SU-DHL-6 (cell line): ENCODE data around the gene KLF3.

Experiments
- H2AFZ ChIP-seq: fragments of 200-600 bp; sonication (generic); 2 replicates; pipeline ENCODE4 v1.6.1; 2014; ENCODE audit warnings: low read depth, mild to moderate bottlenecking, moderate library complexity, mixed read lengths, antibody characterized with exemption, low read length; ENCODE audit not compliant: severe bottlenecking
- H3F3A ChIP-seq: fragments of 200-600 bp; shearing (Covaris generic); 2 replicates; pipeline ENCODE4 v1.6.0; 2016; ENCODE audit warnings: antibody characterized with exemption, mild to moderate bottlenecking; ENCODE audit not compliant: insufficient read depth
- H3K27ac ChIP-seq: fragments of 200-600 bp; sonication (generic); 2 replicates; pipeline ENCODE4 v1.5.1; 2016; ENCODE audit warnings: low read depth, mild to moderate bottlenecking, low read length, moderate library complexity, mixed read lengths
- H3K27me3 ChIP-seq: fragments of 200-600 bp; sonication (generic), shearing (Covaris generic); 2 replicates; pipeline ENCODE4 v1.6.0; 2014; ENCODE audit warnings: mild to moderate bottlenecking, low read length
- H3K36me3 ChIP-seq: fragments of 200-600 bp; sonication (generic); 2 replicates; pipeline ENCODE4 v1.6.1; 2014; ENCODE audit warnings: mild to moderate bottlenecking, low read length, mixed read lengths
- H3K4me2 ChIP-seq: fragments of 300-600, 200-600 bp; shearing (Covaris generic), sonication (generic); 2 replicates; pipeline ENCODE4 v1.6.0; 2014; ENCODE audit warnings: low read length, low read depth, mild to moderate bottlenecking; ENCODE audit not compliant: poor library complexity, severe bottlenecking
- H3K4me3 ChIP-seq: fragments of 200-600 bp; sonication (generic); 2 replicates; pipeline ENCODE4 v1.5.1; 2014; ENCODE audit warnings: antibody characterized with exemption, low read length, mild to moderate bottlenecking, mixed read lengths; ENCODE audit not compliant: insufficient read depth, poor library complexity, severe bottlenecking
- H3K79me2 ChIP-seq: fragments of 200-600 bp; sonication (generic); 2 replicates; pipeline ENCODE4 v1.6.1; 2014; ENCODE audit warnings: mild to moderate bottlenecking, low read length, moderate library complexity; ENCODE audit not compliant: insufficient read depth
- H3K9ac ChIP-seq: fragments of 200-600 bp; sonication (generic); 2 replicates; pipeline ENCODE4 v1.7.0; 2014; ENCODE audit warnings: mild to moderate bottlenecking, low read length
- H3K9me2 ChIP-seq: fragments of 200-600 bp; sonication (generic); replicated peaks from 2 replicates; pipeline ENCODE4 v1.6.1; 2014; ENCODE audit warnings: low read length; ENCODE audit not compliant: insufficient read depth
- H3K9me3 ChIP-seq: fragments of 200-600 bp; sonication (generic); 2 replicates; pipeline ENCODE4 v1.6.1; 2014; ENCODE audit warnings: low read length, mixed read lengths; ENCODE audit not compliant: insufficient read depth
- H4K20me1 ChIP-seq: fragments of 200-600 bp; sonication (generic); 2 replicates; pipeline ENCODE4 v1.6.1; 2014; ENCODE audit warnings: low read depth, mild to moderate bottlenecking, antibody characterized with exemption, low read length, moderate library complexity, mixed read lengths
- CTCF ChIP-seq: fragments of 200-600 bp; sonication (generic); IDR thresholded peaks from one replicate; pipeline ENCODE4 v1.5.1; 2017; ENCODE audit warnings: antibody characterized with exemption, mild to moderate bottlenecking, low read length, moderate library complexity; ENCODE audit not compliant: insufficient read depth, poor library complexity, severe bottlenecking
- EZH2phosphoT487 ChIP-seq: fragments of 200-600 bp; sonication (generic), shearing (Covaris generic); conservative IDR thresholded peaks from 2 replicates; pipeline ENCODE4 v1.6.1; 2018; ENCODE audit warnings: mild to moderate bottlenecking, antibody characterized with exemption, low read length, moderate library complexity, mixed read lengths

The KLF3 gene

GRCh38 chr4:38672397-38673129 lies 8.6 kb downstream of the KLF3 start:
- no peaks in the 10 kb centered on the region for H3K36me3 ChIP-seq
- H3K27me3 ChIP-seq, result no peaks in the 10 kb centered on the region
- no peak overlapping the region for H3K4me2 ChIP-seq
- H2AFZ ChIP-seq, result no peak overlapping the region
- no peaks in the 10 kb centered on the region for H3F3A ChIP-seq
- H3K27ac ChIP-seq, result no peak overlapping the region
- H4K20me1 ChIP-seq, result no peaks in the 10 kb centered on the region
- no peak for TF ChIP-seq CTCF
- TF ChIP-seq EZH2phosphoT487, result no peak
- no peaks in the 10 kb centered on the region for H3K79me2 ChIP-seq
- H3K9me3 ChIP-seq, result no peaks in the 10 kb centered on the region
- no peak overlapping the region for H3K4me3 ChIP-seq
- H3K9ac ChIP-seq, result no peak overlapping the region
- no peaks in the 10 kb centered on the region for H3K9me2 ChIP-seq

DNA sequence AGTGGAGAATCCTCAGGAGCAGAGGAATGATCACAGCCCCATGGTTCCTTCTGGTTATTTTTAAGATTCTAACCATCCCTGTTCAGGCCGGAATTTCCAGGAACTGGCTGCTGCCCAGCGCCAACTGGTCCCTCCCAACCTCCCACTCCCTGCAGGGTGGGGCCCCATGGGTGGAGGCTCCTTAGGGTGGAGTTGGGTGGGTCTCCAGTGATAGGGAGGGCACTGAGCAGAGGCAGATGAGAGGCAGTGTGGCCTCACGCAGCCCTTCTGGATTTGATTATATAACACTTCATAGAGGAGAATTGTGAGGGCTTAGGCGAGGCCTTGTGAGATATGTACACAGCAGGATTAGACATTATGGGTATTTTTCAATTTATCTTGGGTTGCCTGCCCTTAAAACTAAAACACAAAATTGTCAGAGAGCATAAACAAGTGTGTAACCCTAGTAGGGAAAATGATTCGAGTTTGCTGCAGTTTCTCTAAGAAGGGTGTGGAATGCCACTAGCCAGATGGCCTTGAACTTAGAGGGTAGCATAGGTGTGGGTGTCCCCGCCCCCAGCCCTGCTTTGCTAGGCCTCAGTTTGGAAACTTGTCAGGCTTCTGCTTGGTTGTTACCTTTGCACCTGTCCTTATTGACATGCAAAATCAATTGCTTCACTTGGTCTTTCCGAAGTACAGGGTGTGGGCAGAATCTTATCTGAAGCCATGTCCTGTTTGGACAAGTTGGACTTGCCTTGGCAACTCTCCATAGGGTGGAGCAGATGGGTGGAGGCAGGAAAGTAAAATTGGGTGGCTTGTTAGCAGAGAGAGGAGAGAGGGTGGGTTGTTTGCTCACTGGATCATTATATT lies 9.4 kb downstream of the KLF3 start:
- H3K4me2 ChIP-seq, result no peak overlapping the region
- no peak overlapping the region for H3K27ac ChIP-seq
- H3K4me3 ChIP-seq, result no peak overlapping the region
- no peaks in the 10 kb centered on the region for H3K9me3 ChIP-seq
- H3K27me3 ChIP-seq, result no peaks in the 10 kb centered on the region
- no peaks in the 10 kb centered on the region for H4K20me1 ChIP-seq
- no peak overlapping the region for H2AFZ ChIP-seq
- H3K79me2 ChIP-seq, result no peaks in the 10 kb centered on the region
- no peaks in the 10 kb centered on the region for H3K9me2 ChIP-seq
- H3K9ac ChIP-seq, result no peak overlapping the region
- H3K36me3 ChIP-seq, result no peaks in the 10 kb centered on the region
- no peak for TF ChIP-seq EZH2phosphoT487
- TF ChIP-seq CTCF, result no peak
- H3F3A ChIP-seq, result no peaks in the 10 kb centered on the region

DNA sequence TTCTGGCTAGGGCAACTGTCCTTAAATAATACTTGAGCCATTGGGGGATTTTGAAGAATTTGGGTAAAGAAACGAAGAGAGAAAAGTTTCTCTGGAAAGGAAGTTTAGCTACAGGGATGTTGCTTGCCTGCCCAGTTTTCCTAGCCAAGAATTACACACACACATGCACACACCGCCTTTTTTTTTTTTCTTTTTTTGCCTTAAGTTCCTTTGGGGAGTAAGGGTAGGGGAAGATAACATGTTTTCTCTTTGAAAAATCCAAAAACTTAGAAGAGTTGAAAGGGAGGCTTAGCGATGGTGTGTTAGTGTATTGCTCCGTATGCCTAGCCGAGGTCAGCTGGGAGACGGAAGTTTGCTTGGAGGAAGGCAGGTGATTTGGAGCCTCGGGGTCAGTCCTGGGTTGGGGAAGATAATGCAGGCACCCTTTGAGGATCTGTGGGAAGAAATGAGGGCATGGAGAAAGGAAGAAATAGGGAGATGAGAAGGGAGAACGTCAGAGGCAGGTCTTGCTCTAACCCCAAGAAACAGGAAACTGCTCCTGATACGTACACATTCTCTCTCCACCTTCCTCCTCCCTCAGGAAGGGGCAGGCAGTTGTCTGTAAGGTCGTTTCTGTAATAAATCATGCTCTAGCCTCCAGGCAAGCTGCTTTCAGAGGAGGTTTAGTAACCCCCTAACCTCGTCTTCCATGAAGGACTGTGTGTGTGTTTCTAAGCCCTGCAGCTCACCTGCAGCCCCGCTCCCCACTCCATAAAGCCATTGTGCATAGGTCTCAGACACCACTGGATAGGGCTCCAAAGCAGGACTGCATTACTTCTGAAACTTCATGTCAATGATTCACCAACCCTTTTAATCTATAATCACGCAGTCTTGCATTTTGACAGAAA lies 10.5 kb downstream of the KLF3 start:
- H3K27me3 ChIP-seq, result no peaks in the 10 kb centered on the region
- no peaks in the 10 kb centered on the region for H3K9me3 ChIP-seq
- no peak for TF ChIP-seq EZH2phosphoT487
- no peak for TF ChIP-seq CTCF
- H3K36me3 ChIP-seq, result no peaks in the 10 kb centered on the region
- H3K4me2 ChIP-seq, result no peak overlapping the region
- no peak overlapping the region for H3K9ac ChIP-seq
- no peak overlapping the region for H3K4me3 ChIP-seq
- H3K79me2 ChIP-seq, result no peaks in the 10 kb centered on the region
- no peak overlapping the region for H2AFZ ChIP-seq
- H3K9me2 ChIP-seq, result no peaks in the 10 kb centered on the region
- H3F3A ChIP-seq, result no peaks in the 10 kb centered on the region
- no peaks in the 10 kb centered on the region for H4K20me1 ChIP-seq
- H3K27ac ChIP-seq, result no peak overlapping the region
